GM12878 (cell line): ENCODE data around the gene MYLK4. TPM values are rescaled to one million over a fixed set of nuclear protein-coding genes. Genes with fewer than 3 reads are reported as not detected.

Experiments used
- ATAC-seq: fragments of 200-7000 bp; cut with Tn5 transposase; 3 replicates; pipeline ENCODE4 v1.9.1; 2020; ENCODE audit warnings: mild to moderate bottlenecking, moderate library complexity
- BruUV-seq: library from RNA; stranded (reverse); fragments of 400-500 nt; replicated peaks from 2 replicates; lab custom pipeline; 2021; lab: Mats Ljungman, UMichigan
- CTCF ChIA-PET: fragments of 300-600 bp; sonication (Branson Sonifier 250); formaldehyde crosslinking; extraction: SDS; loops from one replicate; lab custom pipeline; 2021; ENCODE audit warnings: inconsistent platforms; lab: Yijun Ruan, JAX
- POLR2A ChIA-PET: fragments of 350-600 bp; formaldehyde crosslinking; extraction: SDS; loops from one replicate; lab custom pipeline; 2021; ENCODE audit warnings: inconsistent platforms; lab: Charles Lee
- RAD21 ChIA-PET: fragments of 300-600 bp; sonication (Branson Sonifier 250); formaldehyde crosslinking; loops from one replicate; lab custom pipeline; 2023; ENCODE audit warnings: antibody characterized with exemption; ENCODE audit not compliant: unreplicated experiment; lab: Charles Lee
- SMC1A ChIA-PET: fragments of 300-600 bp; sonication (Branson Sonifier 250); formaldehyde crosslinking; loops from one replicate; lab custom pipeline; 2023; ENCODE audit not compliant: unreplicated experiment, uncharacterized antibody; lab: Charles Lee
- DNase-seq: peaks from one replicate; pipeline ENCODE4 v3.0.0-alpha.2; 2011; ENCODE audit warnings: low read depth, low spot score
- FAIRE-seq: peaks from 3 replicates; lab custom pipeline; 2011; peaks lifted over from hg19 to GRCh38; lab: Jason Lieb, UNC
- H2AFZ ChIP-seq: 2 replicates; pipeline ENCODE4 v1.6.0; 2011; ENCODE audit warnings: low read depth, low read length, control low read depth; ENCODE audit not compliant: control insufficient read depth
- H3K27ac ChIP-seq: 2 replicates; pipeline ENCODE4 v1.5.1; 2011; ENCODE audit warnings: control low read depth; ENCODE audit not compliant: control insufficient read depth, insufficient read depth
- H3K27me3 ChIP-seq, 2 experiments: replicated peaks in 1 of 2; 2 replicates each; pipeline versions ENCODE4 v1.6.0 to v1.6.1; 2011; ENCODE audit warnings: low read length in 1 of 2; ENCODE audit not compliant: control insufficient read depth in 2 of 2, insufficient read depth in 2 of 2
- H3K36me3 ChIP-seq, 2 experiments: 2 replicates each; pipeline ENCODE4 v1.5.1; 2011; ENCODE audit warnings: low read length in 1 of 2; ENCODE audit not compliant: control insufficient read depth in 2 of 2, insufficient read depth in 2 of 2
- H3K4me1 ChIP-seq: 2 replicates; pipeline ENCODE4 v1.6.1; 2011; ENCODE audit warnings: mild to moderate bottlenecking, low read length, moderate library complexity, mixed read lengths; ENCODE audit not compliant: control insufficient read depth, insufficient read depth
- H3K4me2 ChIP-seq: 2 replicates; pipeline ENCODE4 v1.6.0; 2011; ENCODE audit warnings: control low read depth; ENCODE audit not compliant: control insufficient read depth, insufficient read depth
- H3K4me3 ChIP-seq: fragments of 200-600 bp; sonication (generic); 2 replicates; pipeline ENCODE4 v1.5.1; 2016
- H3K79me2 ChIP-seq: 2 replicates; pipeline ENCODE4 v1.6.0; 2011; ENCODE audit warnings: low read length; ENCODE audit not compliant: control insufficient read depth, insufficient read depth
- H3K9ac ChIP-seq: 2 replicates; pipeline ENCODE4 v1.8.0; 2011; ENCODE audit warnings: low read length, control low read depth, mixed read lengths; ENCODE audit not compliant: control insufficient read depth, insufficient read depth
- H3K9me3 ChIP-seq: replicated peaks from 3 replicates; pipeline ENCODE4 v1.5.1; 2011; ENCODE audit warnings: mild to moderate bottlenecking, low read length; ENCODE audit not compliant: control insufficient read depth, insufficient read depth
- H4K20me1 ChIP-seq: 2 replicates; pipeline ENCODE4 v1.6.0; 2011; ENCODE audit not compliant: control insufficient read depth, insufficient read depth
- ASH2L ChIP-seq: fragments of 300-600, 200-600 bp; sonication (generic); IDR thresholded peaks from 2 replicates; pipeline ENCODE4 v1.6.1; 2017; ENCODE audit warnings: low read depth, mild to moderate bottlenecking, borderline replicate concordance
- ATF7 ChIP-seq: fragments of 450-650 bp; IDR thresholded peaks from 2 replicates; pipeline ENCODE4 v1.6.1; 2016; ENCODE audit warnings: low read depth, mild to moderate bottlenecking
- BMI1 ChIP-seq: fragments of 450-650 bp; IDR thresholded peaks from 2 replicates; pipeline ENCODE4 v1.6.1; 2016; ENCODE audit warnings: mild to moderate bottlenecking, moderate library complexity, borderline replicate concordance
- BRCA1 ChIP-seq: IDR thresholded peaks from 2 replicates; pipeline ENCODE4 v1.6.1; 2011; ENCODE audit warnings: low read depth, low read length, improper control_type of control experiment
- CBX3 ChIP-seq: fragments of 200-600 bp; sonication (generic); IDR thresholded peaks from 2 replicates; pipeline ENCODE4 v1.6.1; 2016; ENCODE audit warnings: low read depth, borderline replicate concordance
- CEBPZ ChIP-seq: fragments of 150-350 bp; IDR thresholded peaks from 2 replicates; pipeline ENCODE4 v1.6.1; 2016; ENCODE audit warnings: low read depth, low read length
- CHD2 ChIP-seq: IDR thresholded peaks from 2 replicates; pipeline ENCODE4 v1.6.1; 2011; ENCODE audit warnings: low read depth, low read length, improper control_type of control experiment, borderline replicate concordance
- ESRRA ChIP-seq: IDR thresholded peaks from 2 replicates; pipeline ENCODE4 v1.6.1; 2012; ENCODE audit warnings: mild to moderate bottlenecking, low read length, improper control_type of control experiment
- IKZF1 ChIP-seq: fragments of 450-650 bp; conservative IDR thresholded peaks from 2 replicates; pipeline ENCODE4 v1.6.1; 2017; ENCODE audit warnings: antibody characterized with exemption, mild to moderate bottlenecking
- RAD21 ChIP-seq: IDR thresholded peaks from 2 replicates; pipeline ENCODE4 v1.6.1; 2011; ENCODE audit warnings: mild to moderate bottlenecking, low read depth, low read length, moderate library complexity; ENCODE audit not compliant: insufficient read depth
- RELB ChIP-seq: fragments of 450-650 bp; IDR thresholded peaks from 2 replicates; pipeline ENCODE4 v1.6.1; 2017; ENCODE audit warnings: low read depth, mild to moderate bottlenecking, moderate library complexity
- ZNF274 ChIP-seq: IDR thresholded peaks from one replicate; pipeline ENCODE4 v1.8.0; 2011; ENCODE audit not compliant: insufficient read length, insufficient read depth
- WGBS: methylation state at CpG from one replicate; pipeline ENCODE4 v1.1.6; 2016; ENCODE audit warnings: low lambda C conversion rate; ENCODE audit not compliant: insufficient replicate concordance, insufficient coverage; ENCODE audit errors: missing lambda C conversion rate; 5-methylcytosine and 5-hydroxymethylcytosine counted together
- in situ Hi-C: fragments of 300-500 bp; cut with MboI; formaldehyde crosslinking; loops from 9 replicates; pipeline ENCODE4 v1.14.3; 2018; ENCODE audit warnings: mixed read lengths
- intact Hi-C: fragments of 100-400 bp; cut with micrococcal nuclease; formaldehyde crosslinking; loops from one replicate; pipeline ENCODE4 v1.14.2; 2022; ENCODE audit not compliant: unreplicated experiment
- polyA plus RNA-seq, 11 experiments: library from polyadenylated mRNA; depleted of rRNA in 4 of 11; unstranded in 6 of 11; stranded (reverse) in 5 of 11; fragments of >200 nt; fragmentation: Nextera tagmentation in 4 of 11; fragmentation: Illumina TruSeq in 1 of 11; extraction: Ambion mirVana in 4 of 11; extraction: Trizol in 1 of 11; gene quantifications; 1 replicate in 1 of 11; 2 replicates in 10 of 11; pipeline versions ENCODE4 v1.2.1 to v1.2.3, GENCODE V29; 2011 to 2016; ENCODE audit warnings: inconsistent platforms in 2 of 11, missing spikeins in 2 of 11, low read depth in 1 of 11
- total RNA-seq, 4 experiments: library from RNA; depleted of rRNA in 3 of 4; stranded (reverse); fragments of >200 nt in 3 of 4; fragmentation: Illumina TruSeq in 1 of 4; extraction: Trizol in 1 of 4; gene quantifications; 2 replicates each; pipeline versions ENCODE4 v1.2.1 to v1.2.3, GENCODE V29; 2013 to 2021
- TF ChIP-seq, protein P1 (sequence below): fragments of 450-650 bp; formaldehyde crosslinking; IDR thresholded peaks from 2 replicates; pipeline ENCODE4 v1.5.0; 2022; ENCODE audit warnings: mild to moderate bottlenecking, missing genetic modification characterization

MYLK4 gene
- total and polyA plus RNA-seq, 10 of the 15 experiments (the other 5 are each of a cell fraction or from before 2014, with no cell fraction given), result under 0.01 to 0.09 (median 0.05) TPM; not detected in 1

DNA sequence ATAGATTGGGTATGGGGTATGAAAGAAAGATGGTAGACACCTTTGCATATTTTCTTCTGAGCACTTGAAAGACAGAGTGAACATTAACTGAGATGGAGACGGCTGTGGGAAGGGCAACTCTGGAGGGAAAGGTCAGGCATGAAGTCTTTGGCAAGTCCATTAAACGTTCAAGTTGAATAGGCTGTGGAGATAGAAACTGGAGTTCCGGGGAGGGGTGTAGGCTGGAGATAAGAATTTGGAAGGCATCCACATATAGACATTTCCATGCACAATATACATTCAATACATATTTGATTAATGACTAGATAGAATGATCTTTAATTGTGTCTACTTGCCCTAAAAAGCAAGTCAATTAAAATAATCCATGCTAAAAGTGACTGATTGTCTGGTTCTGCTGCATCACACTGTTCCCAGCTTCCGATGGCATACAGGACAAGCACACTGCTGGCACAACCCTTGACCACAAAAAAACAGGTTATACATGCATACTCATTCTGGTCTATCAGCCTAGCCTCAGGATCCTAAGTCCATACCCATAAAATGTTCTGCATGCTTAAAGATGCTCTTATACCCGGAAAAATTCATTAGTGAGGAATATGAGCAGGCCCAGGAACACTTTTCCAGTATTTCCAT, 1.9 kb upstream of the MYLK4 start:
- RAD21 ChIA-PET, result no interaction called here
- FAIRE-seq, result no peak
- SMC1A ChIA-PET, result no interaction called here
- Histone ChIP-seq H3K9ac (no peak overlapping the region), H3K9me3 (no peaks in the 10 kb centered on the region), H3K27me3 (peaks cover 4 to 7% of the 10 kb centered on the region in 2 experiments; a peak in 2 of 4 replicates), H3K4me2 (no peak overlapping the region), H3K27ac (no peak overlapping the region), H3K4me1 (no peaks in the 10 kb centered on the region), H3K4me3 (no peak overlapping the region), H2AFZ (no peak overlapping the region), H4K20me1 (no peaks in the 10 kb centered on the region), H3K79me2 (no peaks in the 10 kb centered on the region), H3K36me3 (no peaks in the 10 kb centered on the region)
- POLR2A ChIA-PET, result no interaction called here
- intact Hi-C loops (no loop called here), in situ Hi-C loops (loop anchor here (10.0 kb wide), 1 partner anchor 1158 kb away; no protein-coding TSS in a partner anchor)
- 60% methylated on average over 5 of the region's 5 CpGs for WGBS
- BruUV-seq, result no TSS peak
- DNase-seq, result no peak
- CTCF ChIA-PET, result interaction anchor here (0.7 to 6.2 kb wide), 4 partner anchors 9 to 19 kb away, joined by 3 to 85 read pairs (median 6); no protein-coding TSS in a partner anchor
- ATAC-seq, result no peak
- TF ChIP-seq ZNF274 (no peak), RAD21 (no peak), BRCA1 (no peak), RELB (no peak), IKZF1 (no peak), ASH2L (no peak), CEBPZ (no peak), ATF7 (no peak), CBX3 (no peak), BMI1 (no peak), ESRRA (no peak), CHD2 (no peak)
- TF ChIP-seq, protein P1, sequence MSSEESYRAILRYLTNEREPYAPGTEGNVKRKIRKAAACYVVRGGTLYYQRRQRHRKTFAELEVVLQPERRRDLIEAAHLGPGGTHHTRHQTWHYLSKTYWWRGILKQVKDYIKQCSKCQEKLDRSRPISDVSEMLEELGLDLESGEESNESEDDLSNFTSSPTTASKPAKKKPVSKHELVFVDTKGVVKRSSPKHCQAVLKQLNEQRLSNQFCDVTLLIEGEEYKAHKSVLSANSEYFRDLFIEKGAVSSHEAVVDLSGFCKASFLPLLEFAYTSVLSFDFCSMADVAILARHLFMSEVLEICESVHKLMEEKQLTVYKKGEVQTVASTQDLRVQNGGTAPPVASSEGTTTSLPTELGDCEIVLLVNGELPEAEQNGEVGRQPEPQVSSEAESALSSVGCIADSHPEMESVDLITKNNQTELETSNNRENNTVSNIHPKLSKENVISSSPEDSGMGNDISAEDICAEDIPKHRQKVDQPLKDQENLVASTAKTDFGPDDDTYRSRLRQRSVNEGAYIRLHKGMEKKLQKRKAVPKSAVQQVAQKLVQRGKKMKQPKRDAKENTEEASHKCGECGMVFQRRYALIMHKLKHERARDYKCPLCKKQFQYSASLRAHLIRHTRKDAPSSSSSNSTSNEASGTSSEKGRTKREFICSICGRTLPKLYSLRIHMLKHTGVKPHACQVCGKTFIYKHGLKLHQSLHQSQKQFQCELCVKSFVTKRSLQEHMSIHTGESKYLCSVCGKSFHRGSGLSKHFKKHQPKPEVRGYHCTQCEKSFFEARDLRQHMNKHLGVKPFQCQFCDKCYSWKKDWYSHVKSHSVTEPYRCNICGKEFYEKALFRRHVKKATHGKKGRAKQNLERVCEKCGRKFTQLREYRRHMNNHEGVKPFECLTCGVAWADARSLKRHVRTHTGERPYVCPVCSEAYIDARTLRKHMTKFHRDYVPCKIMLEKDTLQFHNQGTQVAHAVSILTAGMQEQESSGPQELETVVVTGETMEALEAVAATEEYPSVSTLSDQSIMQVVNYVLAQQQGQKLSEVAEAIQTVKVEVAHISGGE (CRISPR knock-in tag), result no peak
